ENCODE measurements around the gene DLGAP1.

DNA sequence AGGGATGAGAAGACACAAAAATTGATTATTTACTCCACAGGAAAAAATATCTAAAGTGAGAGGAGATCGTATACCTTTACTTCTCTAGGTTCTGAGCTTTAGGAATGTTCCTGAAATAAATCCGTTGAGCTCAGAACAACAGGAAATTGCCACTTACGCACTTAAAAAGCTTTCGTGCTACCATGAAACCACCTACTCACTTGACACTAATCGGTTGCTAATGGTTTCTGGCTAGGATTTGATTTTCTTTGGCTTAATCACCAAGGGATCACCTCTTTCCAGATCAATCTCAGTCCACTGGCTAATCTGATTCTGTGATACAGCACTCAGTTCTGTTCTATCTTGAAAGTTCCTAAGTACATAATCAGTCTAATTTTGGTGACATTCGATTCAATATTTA lies 419.6 kb downstream of the DLGAP1 start:
- no peak for TF ChIP-seq EZH2 (IDR thresholded peaks at IDR 0.05; ENCODE audit: insufficient read depth, poor library complexity, severe bottlenecking)
- no peak for TF ChIP-seq EZH2phosphoT487 (IDR thresholded peaks at IDR 0.05; ENCODE audit: insufficient read depth, low read depth)
